ENCODE data around the gene DACT1.

DACT1 gene

GRCh38 chr14:58668848-58669480, 31.2 kb downstream of the DACT1 start:
- DNase-seq (ENCODE audit: low read depth in 2 of 2): no peak

- no peak for DNase-seq (ENCODE audit: low read depth in 2 of 2)
Measured at GRCh38 chr14:58669556-58670200, 31.9 kb downstream of the DACT1 start.

- DNase-seq (ENCODE audit: low read depth in 2 of 2): no peak
Measured at GRCh38 chr14:58671024-58671423, 33.3 kb downstream of the DACT1 start.

GRCh38 chr14:58671436-58671835, 33.7 kb downstream of the DACT1 start:
- no peak for DNase-seq (ENCODE audit: low read depth in 2 of 2)

- no peak for DNase-seq (ENCODE audit: low read depth in 2 of 2)
Measured at GRCh38 chr14:58673722-58674121, 36.0 kb downstream of the DACT1 start.

GRCh38 chr14:58677001-58677400, 39.2 kb downstream of the DACT1 start:
- DNase-seq (ENCODE audit: low read depth in 2 of 2): no peak

- DNase-seq (ENCODE audit: low read depth in 2 of 2): no peak
Measured at GRCh38 chr14:58677517-58677916, 39.8 kb downstream of the DACT1 start.

- no peak for DNase-seq (ENCODE audit: low read depth in 2 of 2)
Measured at GRCh38 chr14:58677996-58678395, 40.2 kb downstream of the DACT1 start.

- no peak for DNase-seq (ENCODE audit: low read depth in 2 of 2)
Measured at GRCh38 chr14:58680698-58681097, 42.9 kb downstream of the DACT1 start.

- DNase-seq (ENCODE audit: low read depth in 2 of 2): no peak
Measured at GRCh38 chr14:58687232-58687795, 49.6 kb downstream of the DACT1 start.

GRCh38 chr14:58690801-58691516, 53.2 kb downstream of the DACT1 start:
- DNase-seq (ENCODE audit: low read depth in 2 of 2): no peak

- DNase-seq (ENCODE audit: low read depth in 2 of 2): no peak
Measured at GRCh38 chr14:58693048-58693447, 55.3 kb downstream of the DACT1 start.

- DNase-seq (ENCODE audit: low read depth in 2 of 2): no peak
Measured at GRCh38 chr14:58695514-58695913, 57.8 kb downstream of the DACT1 start.

GRCh38 chr14:58697266-58697929, 59.6 kb downstream of the DACT1 start:
- no peak for DNase-seq (ENCODE audit: low read depth in 2 of 2)
